PFSK-1 (cell line): Measurements from ENCODE around the gene SPNS3.

ENCODE experiments used
- FOXP2 ChIP-seq: optimal IDR thresholded peaks from 2 replicates; pipeline ENCODE3; 2011; ENCODE audit warnings: borderline replicate concordance, control low read depth, inconsistent platforms; ENCODE audit not compliant: insufficient read depth; ENCODE audit errors: extremely low read length, extremely low read depth
- POLR2AphosphoS5 ChIP-seq: IDR thresholded peaks from 2 replicates; pipeline ENCODE4 v1.6.1; 2012; ENCODE audit warnings: low read depth, mild to moderate bottlenecking, control low read depth, low read length, moderate library complexity
- REST ChIP-seq, 2 experiments: IDR thresholded peaks; 2 replicates each; pipeline versions ENCODE4 v1.6.1 to v1.8.0; 2011 to 2012; ENCODE audit warnings: low read depth in 2 of 2, low read length in 2 of 2, control low read depth in 1 of 2, inconsistent platforms in 1 of 2, mild to moderate bottlenecking in 1 of 2, moderate library complexity in 1 of 2; ENCODE audit not compliant: insufficient read depth in 1 of 2
- SIN3A ChIP-seq: IDR thresholded peaks from 2 replicates; pipeline ENCODE4 v1.6.1; 2012; ENCODE audit warnings: mild to moderate bottlenecking, low read length, moderate library complexity, borderline replicate concordance; ENCODE audit not compliant: insufficient read depth
- TAF1 ChIP-seq: IDR thresholded peaks from 2 replicates; pipeline ENCODE4 v1.6.1; 2012; ENCODE audit warnings: low read length, control low read depth, borderline replicate concordance; ENCODE audit not compliant: insufficient read depth

- TF ChIP-seq SIN3A (no peak), TAF1 (no peak), POLR2AphosphoS5 (no peak), REST (IDR thresholded peaks at IDR 0.05; ENCODE audit: insufficient read depth in 1 of 2, low read depth in 2 of 2, low read length in 2 of 2) (no peak), FOXP2 (no peak)
Observed at GRCh38 chr17:4506892-4507291, 73.2 kb downstream of the SPNS3 start.
